ENCODE data around the gene PLXNA2. TPM values are rescaled to one million over a fixed set of nuclear protein-coding genes. Genes with fewer than 3 reads are reported as not detected.
A peak's percentile ranks its signal among the peaks of the same experiment; 100 is the strongest.

Gene PLXNA2
- polyA plus RNA-seq, 1 donor from 2014 or later, result 0.15 TPM

GRCh38 chr1:207999274-207999915 lies 244.8 kb downstream of the PLXNA2 start:
- Mint-ChIP-seq H3K9me3 (no peaks in the 10 kb centered on the region), H3K27ac (no peak overlapping the region), H3K36me3 (no peaks in the 10 kb centered on the region), H3K27me3 (peaks cover 1% of the 10 kb centered on the region), H3K4me1 (no peaks in the 10 kb centered on the region), H3K4me3 (no peak overlapping the region)

- H3K4me3 Mint-ChIP-seq, result no peak overlapping the region
- no peak overlapping the region for H3K27ac Mint-ChIP-seq
- H3K9me3 Mint-ChIP-seq, result peaks cover 0 to 2% (median 0%) of the 10 kb centered on the region in 3 donors
- no peaks in the 10 kb centered on the region for H3K4me1 Mint-ChIP-seq
- H3K27me3 Mint-ChIP-seq, result peaks cover 2% of the 10 kb centered on the region
- H3K36me3 Mint-ChIP-seq, result no peaks in the 10 kb centered on the region
Observed at GRCh38 chr1:207998691-207999090, 245.5 kb downstream of the PLXNA2 start.

GRCh38 chr1:207997486-207998268 lies 246.5 kb downstream of the PLXNA2 start:
- Mint-ChIP-seq H3K9me3 (peaks cover 0 to 4% (median 0%) of the 10 kb centered on the region in 3 donors), H3K27me3 (peaks cover 4% of the 10 kb centered on the region), H3K36me3 (no peaks in the 10 kb centered on the region), H3K27ac (no peak overlapping the region), H3K4me1 (no peaks in the 10 kb centered on the region), H3K4me3 (no peak overlapping the region)

- peaks cover 4% of the 10 kb centered on the region for H3K27me3 Mint-ChIP-seq
- H3K36me3 Mint-ChIP-seq, result no peaks in the 10 kb centered on the region
- H3K9me3 Mint-ChIP-seq, result peaks cover 0 to 4% (median 0%) of the 10 kb centered on the region in 3 donors
- H3K4me1 Mint-ChIP-seq, result no peaks in the 10 kb centered on the region
- H3K27ac Mint-ChIP-seq, result no peak overlapping the region
- H3K4me3 Mint-ChIP-seq, result no peak overlapping the region
Observed at GRCh38 chr1:207996636-207997035, 247.5 kb downstream of the PLXNA2 start.

- no peak overlapping the region for H3K4me3 Mint-ChIP-seq
- no peaks in the 10 kb centered on the region for H3K36me3 Mint-ChIP-seq
- H3K27me3 Mint-ChIP-seq, result peaks cover 6% of the 10 kb centered on the region
- peaks cover 0 to 4% (median 0%) of the 10 kb centered on the region in 3 donors for H3K9me3 Mint-ChIP-seq
- peak overlapping the region in 1 of 3 donors; percentile 17 for H3K27ac Mint-ChIP-seq
- no peaks in the 10 kb centered on the region for H3K4me1 Mint-ChIP-seq
Observed at GRCh38 chr1:207995576-207995975, 248.6 kb downstream of the PLXNA2 start.

GRCh38 chr1:207993477-207994445 lies 250.4 kb downstream of the PLXNA2 start:
- Mint-ChIP-seq H3K4me3 (no peak overlapping the region), H3K4me1 (no peaks in the 10 kb centered on the region)

GRCh38 chr1:207992677-207993236 lies 251.4 kb downstream of the PLXNA2 start:
- Mint-ChIP-seq H3K4me3 (no peak overlapping the region), H3K27ac (no peak overlapping the region), H3K9me3 (peaks cover 0 to 7% (median 0%) of the 10 kb centered on the region in 3 donors), H3K36me3 (peaks cover 1% of the 10 kb centered on the region), H3K27me3 (peaks cover 15% of the 10 kb centered on the region), H3K4me1 (no peaks in the 10 kb centered on the region)

More at GRCh38 chr1:207993477-207994445, 250.4 kb downstream of the PLXNA2 start:
- Mint-ChIP-seq H3K36me3 (peaks cover 1% of the 10 kb centered on the region), H3K27ac (peak overlapping the region in 1 of 3 donors; percentile 64), H3K9me3 (peaks cover 0 to 6% (median 0%) of the 10 kb centered on the region in 3 donors), H3K27me3 (peaks cover 12% of the 10 kb centered on the region)

- no peak overlapping the region for H3K4me3 Mint-ChIP-seq
- peaks cover 1% of the 10 kb centered on the region for H3K36me3 Mint-ChIP-seq
- peaks cover 17% of the 10 kb centered on the region for H3K27me3 Mint-ChIP-seq
- H3K9me3 Mint-ChIP-seq, result peaks cover 0 to 7% (median 0%) of the 10 kb centered on the region in 3 donors
- H3K4me1 Mint-ChIP-seq, result no peaks in the 10 kb centered on the region
- H3K27ac Mint-ChIP-seq, result no peak overlapping the region
Observed at GRCh38 chr1:207991583-207992026, 252.6 kb downstream of the PLXNA2 start.

- H3K9me3 Mint-ChIP-seq, result peaks cover 0 to 7% (median 0%) of the 10 kb centered on the region in 3 donors
- no peak overlapping the region for H3K4me3 Mint-ChIP-seq
- no peak overlapping the region for H3K27ac Mint-ChIP-seq
- no peaks in the 10 kb centered on the region for H3K4me1 Mint-ChIP-seq
- H3K36me3 Mint-ChIP-seq, result peaks cover 1% of the 10 kb centered on the region
- peaks cover 18% of the 10 kb centered on the region for H3K27me3 Mint-ChIP-seq
Observed at GRCh38 chr1:207990876-207991582, 253.2 kb downstream of the PLXNA2 start.

- Mint-ChIP-seq H3K4me1 (no peaks in the 10 kb centered on the region), H3K27ac (no peak overlapping the region), H3K27me3 (peaks cover 18% of the 10 kb centered on the region), H3K36me3 (peaks cover 1% of the 10 kb centered on the region), H3K4me3 (no peak overlapping the region), H3K9me3 (peaks cover 0 to 7% (median 0%) of the 10 kb centered on the region in 3 donors)
Observed at GRCh38 chr1:207990455-207990854, 253.7 kb downstream of the PLXNA2 start.

- Mint-ChIP-seq H3K4me3 (peak overlapping the region in 1 of 4 donors; percentile 59), H3K4me1 (no peaks in the 10 kb centered on the region), H3K27me3 (peaks cover 17% of the 10 kb centered on the region), H3K9me3 (peaks cover 0 to 4% (median 0%) of the 10 kb centered on the region in 3 donors), H3K36me3 (peaks cover 1% of the 10 kb centered on the region), H3K27ac (no peak overlapping the region)
Observed at GRCh38 chr1:207988326-207989165, 255.6 kb downstream of the PLXNA2 start.

GRCh38 chr1:207987164-207987563 lies 257.0 kb downstream of the PLXNA2 start:
- Mint-ChIP-seq H3K27me3 (peaks cover 20% of the 10 kb centered on the region), H3K4me3 (no peak overlapping the region), H3K36me3 (peaks cover 1% of the 10 kb centered on the region), H3K4me1 (no peaks in the 10 kb centered on the region), H3K27ac (peak overlapping the region in 1 of 3 donors; percentile 22), H3K9me3 (peaks cover 0 to 3% (median 0%) of the 10 kb centered on the region in 3 donors)

- H3K36me3 Mint-ChIP-seq, result peaks cover 1% of the 10 kb centered on the region
- H3K4me3 Mint-ChIP-seq, result no peak overlapping the region
- H3K9me3 Mint-ChIP-seq, result peaks cover 0 to 3% (median 0%) of the 10 kb centered on the region in 3 donors
- H3K4me1 Mint-ChIP-seq, result no peaks in the 10 kb centered on the region
- H3K27me3 Mint-ChIP-seq, result peaks cover 21% of the 10 kb centered on the region
- no peak overlapping the region for H3K27ac Mint-ChIP-seq
Observed at GRCh38 chr1:207985996-207986395, 258.2 kb downstream of the PLXNA2 start.

All from IgD-negative memory B cell (primary cell).